Loucy (cell line): Measurements from ENCODE around the gene SGO1.
A peak's percentile ranks its signal among the peaks of the same experiment; 100 is the strongest.

ENCODE experiments used
- H2AFZ ChIP-seq: fragments of 200-600 bp; sonication (generic); 2 replicates; pipeline ENCODE4 v1.6.0; 2016; ENCODE audit warnings: antibody characterized with exemption, mild to moderate bottlenecking, low read length, moderate library complexity
- H3F3A ChIP-seq: fragments of 200-600 bp; 2 replicates; pipeline ENCODE4 v1.6.0; 2016; ENCODE audit warnings: antibody characterized with exemption, low read depth, mild to moderate bottlenecking
- H3K27me3 ChIP-seq: fragments of 200-600 bp; sonication (generic); 2 replicates; pipeline ENCODE4 v1.6.1; 2014; ENCODE audit warnings: low read length, mild to moderate bottlenecking; ENCODE audit not compliant: insufficient read depth, poor library complexity, severe bottlenecking
- H3K36me3 ChIP-seq: fragments of 200-600 bp; sonication (generic); 2 replicates; pipeline ENCODE4 v1.6.1; 2016; ENCODE audit warnings: low read length; ENCODE audit not compliant: insufficient read depth
- H3K4me1 ChIP-seq: fragments of 200-600 bp; sonication (generic); 2 replicates; pipeline ENCODE4 v1.5.1; 2014; ENCODE audit warnings: low read length, mild to moderate bottlenecking; ENCODE audit not compliant: insufficient read depth, poor library complexity, severe bottlenecking
- H3K4me2 ChIP-seq: fragments of 200-600 bp; sonication (generic); 2 replicates; pipeline ENCODE4 v1.6.0; 2014; ENCODE audit warnings: antibody characterized with exemption, low read length, low read depth, mild to moderate bottlenecking; ENCODE audit not compliant: poor library complexity, severe bottlenecking
- H3K4me3 ChIP-seq: fragments of 200-600 bp; sonication (generic); 2 replicates; pipeline ENCODE4 v1.5.1; 2014; ENCODE audit warnings: low read length, mild to moderate bottlenecking, mixed read lengths; ENCODE audit not compliant: poor library complexity, severe bottlenecking
- H3K79me2 ChIP-seq: fragments of 200-600 bp; sonication (generic); 2 replicates; pipeline ENCODE4 v1.6.1; 2014; ENCODE audit warnings: low read length; ENCODE audit not compliant: insufficient read depth
- H3K9ac ChIP-seq: fragments of 200-600 bp; sonication (generic); 2 replicates; pipeline ENCODE4 v1.6.0; 2014; ENCODE audit warnings: mild to moderate bottlenecking, low read depth, low read length, moderate library complexity; ENCODE audit not compliant: poor library complexity, severe bottlenecking
- H3K9me2 ChIP-seq: fragments of 200-600 bp; sonication (generic); replicated peaks from 2 replicates; pipeline ENCODE4 v1.6.1; 2016; ENCODE audit warnings: low read depth, low read length, mixed read lengths
- H3K9me3 ChIP-seq: fragments of 200-600 bp; sonication (generic); 2 replicates; pipeline ENCODE4 v1.6.1; 2014; ENCODE audit warnings: mild to moderate bottlenecking, antibody characterized with exemption, low read length, low read depth; ENCODE audit not compliant: insufficient read depth
- H4K20me1 ChIP-seq: fragments of 200-600 bp; sonication (generic); 2 replicates; pipeline ENCODE4 v1.6.0; 2014; ENCODE audit warnings: antibody characterized with exemption, low read length, mild to moderate bottlenecking; ENCODE audit not compliant: insufficient read depth, poor library complexity, severe bottlenecking
- CTCF ChIP-seq: fragments of 200-600 bp; sonication (generic); conservative IDR thresholded peaks from 2 replicates; pipeline ENCODE4 v1.5.1; 2014; ENCODE audit warnings: mild to moderate bottlenecking, antibody characterized with exemption, low read length
- EZH2phosphoT487 ChIP-seq: fragments of 200-600 bp; IDR thresholded peaks from 2 replicates; pipeline ENCODE4 v1.6.1; 2018; ENCODE audit warnings: antibody characterized with exemption, mild to moderate bottlenecking, moderate library complexity, borderline replicate concordance

The SGO1 gene

GRCh38 chr3:20181276-20181675 lies 4.7 kb downstream of the SGO1 start:
- Histone ChIP-seq H4K20me1 (peaks cover 15% of the 10 kb centered on the region), H3F3A (no peaks in the 10 kb centered on the region), H3K9me3 (no peaks in the 10 kb centered on the region), H3K27me3 (no peaks in the 10 kb centered on the region), H3K4me1 (peaks cover 32% of the 10 kb centered on the region), H3K36me3 (peaks cover 45% of the 10 kb centered on the region; the same call in 1 of the 2 replicates), H3K4me3 (peak overlapping the region; percentile 24), H3K9me2 (no peaks in the 10 kb centered on the region), H2AFZ (no peak overlapping the region), H3K79me2 (peaks cover 64% of the 10 kb centered on the region), H3K4me2 (peak overlapping the region; percentile 49), H3K9ac (no peak overlapping the region)
- no peak for TF ChIP-seq CTCF
- no peak for TF ChIP-seq EZH2phosphoT487

GRCh38 chr3:20173844-20174410 lies 12.1 kb downstream of the SGO1 start:
- no peaks in the 10 kb centered on the region for H3K9me3 ChIP-seq
- H3K79me2 ChIP-seq = peaks cover 12% of the 10 kb centered on the region
- no peak overlapping the region for H3K4me2 ChIP-seq
- H3K4me3 ChIP-seq = no peak overlapping the region
- H3F3A ChIP-seq = no peaks in the 10 kb centered on the region
- H3K4me1 ChIP-seq = peaks cover 5% of the 10 kb centered on the region
- TF ChIP-seq CTCF (no peak), EZH2phosphoT487 (no peak)
- no peaks in the 10 kb centered on the region for H3K27me3 ChIP-seq
- no peak overlapping the region for H3K9ac ChIP-seq
- no peaks in the 10 kb centered on the region for H4K20me1 ChIP-seq
- peaks cover 56% of the 10 kb centered on the region; the same call in 1 of the 2 replicates for H3K36me3 ChIP-seq
- H2AFZ ChIP-seq = no peak overlapping the region
- no peaks in the 10 kb centered on the region for H3K9me2 ChIP-seq

- peaks cover 50% of the 10 kb centered on the region; the same call in 1 of the 2 replicates for H3K36me3 ChIP-seq
- no peaks in the 10 kb centered on the region for H3K9me2 ChIP-seq
- no peak overlapping the region for H3K4me2 ChIP-seq
- H3K4me3 ChIP-seq = no peak overlapping the region
- no peaks in the 10 kb centered on the region for H3K9me3 ChIP-seq
- no peak overlapping the region for H2AFZ ChIP-seq
- no peaks in the 10 kb centered on the region for H4K20me1 ChIP-seq
- H3F3A ChIP-seq = no peaks in the 10 kb centered on the region
- H3K79me2 ChIP-seq = no peaks in the 10 kb centered on the region; the same call in 1 of the 2 replicates
- peaks cover 11% of the 10 kb centered on the region for H3K4me1 ChIP-seq
- no peak for TF ChIP-seq EZH2phosphoT487
- no peak overlapping the region for H3K9ac ChIP-seq
- H3K27me3 ChIP-seq = no peaks in the 10 kb centered on the region
Measured at GRCh38 chr3:20161714-20162113, 24.3 kb downstream of the SGO1 start.

- Histone ChIP-seq H3K9me3 (no peaks in the 10 kb centered on the region), H3K9me2 (no peaks in the 10 kb centered on the region), H3K36me3 (peaks cover 51% of the 10 kb centered on the region; the same call in 1 of the 2 replicates), H3K79me2 (no peaks in the 10 kb centered on the region; the same call in 1 of the 2 replicates), H3F3A (no peaks in the 10 kb centered on the region), H3K4me3 (no peak overlapping the region), H2AFZ (no peak overlapping the region), H3K4me1 (peaks cover 11% of the 10 kb centered on the region), H4K20me1 (no peaks in the 10 kb centered on the region), H3K27me3 (no peaks in the 10 kb centered on the region), H3K9ac (no peak overlapping the region), H3K4me2 (no peak overlapping the region)
- no peak for TF ChIP-seq EZH2phosphoT487
- TF ChIP-seq CTCF = no peak
Measured at GRCh38 chr3:20160230-20160629, 25.8 kb downstream of the SGO1 start.
